Astrocyte of the cerebellum (primary cell): Measurements from ENCODE around the gene USP37.

Experiments
- DNase-seq: peaks from one replicate; pipeline ENCODE4 v3.0.0-alpha.2; 2011; ENCODE audit warnings: low read depth
- H3K4me3 ChIP-seq: 2 replicates; pipeline ENCODE4 v1.5.1; 2011; ENCODE audit warnings: mild to moderate bottlenecking, low read depth, low read length, moderate library complexity
- CTCF ChIP-seq: IDR thresholded peaks from 2 replicates; pipeline ENCODE4 v1.5.1; 2012; ENCODE audit warnings: low read length, low read depth, moderate library complexity, mild to moderate bottlenecking; ENCODE audit errors: missing control alignments
- in situ Hi-C: cut with HindIII; loops from 2 replicates; pipeline ENCODE4 v1.10.0; 2017; ENCODE audit warnings: low sequenced_read_pairs

The USP37 gene

GRCh38 chr2:218478544-218478943 lies 89.6 kb downstream of the USP37 start:
- no peak overlapping the region for H3K4me3 ChIP-seq
- no peak for DNase-seq
- in situ Hi-C loops = no loop called here
- no peak for TF ChIP-seq CTCF

- DNase-seq = no peak
- no peak for TF ChIP-seq CTCF
- in situ Hi-C loops = no loop called here
- no peak overlapping the region for H3K4me3 ChIP-seq
Observed at GRCh38 chr2:218477247-218477646, 90.9 kb downstream of the USP37 start.

- no peak for DNase-seq
- no peak for TF ChIP-seq CTCF
- H3K4me3 ChIP-seq = no peak overlapping the region
- in situ Hi-C loops = no loop called here
Observed at GRCh38 chr2:218476676-218477075, 91.5 kb downstream of the USP37 start.

GRCh38 chr2:218474527-218474926 lies 93.6 kb downstream of the USP37 start:
- in situ Hi-C loops = no loop called here
- H3K4me3 ChIP-seq = no peak overlapping the region
- TF ChIP-seq CTCF = no peak
- no peak for DNase-seq

- no peak for TF ChIP-seq CTCF
- in situ Hi-C loops = no loop called here
- no peak for DNase-seq
- no peak overlapping the region for H3K4me3 ChIP-seq
Observed at GRCh38 chr2:218472988-218473387, 95.2 kb downstream of the USP37 start.

- no peak overlapping the region for H3K4me3 ChIP-seq
- TF ChIP-seq CTCF = no peak
- in situ Hi-C loops = no loop called here
- no peak for DNase-seq
Observed at GRCh38 chr2:218471982-218472381, 96.2 kb downstream of the USP37 start.

GRCh38 chr2:218471036-218471435 lies 97.1 kb downstream of the USP37 start:
- in situ Hi-C loops = no loop called here
- DNase-seq = no peak
- no peak overlapping the region for H3K4me3 ChIP-seq
- TF ChIP-seq CTCF = no peak
